Memory B cell (primary cell): Measurements from ENCODE around the gene EP300.

Experiments
- ATAC-seq: fragments of 150-1000 bp; cut with Tn5 transposase; 2 replicates; pipeline ENCODE4 v1.10.0; 2021; ENCODE audit warnings: low read depth, mild to moderate bottlenecking, moderate library complexity
- DNase-seq, 2 donors: peaks; one replicate each; pipeline ENCODE4 v3.0.0; 2022; ENCODE audit warnings: low spot score in 2 of 2
- H3K27ac Mint-ChIP-seq: one replicate; pipeline ENCODE4 v1.8.0; 2022; ENCODE audit warnings: mild to moderate bottlenecking, moderate library complexity, mixed read lengths
- H3K27me3 Mint-ChIP-seq: one replicate; pipeline ENCODE4 v1.8.0; 2022; ENCODE audit warnings: mixed read lengths
- H3K36me3 Mint-ChIP-seq: one replicate; pipeline ENCODE4 v1.8.0; 2022; ENCODE audit warnings: mild to moderate bottlenecking, mixed read lengths
- H3K4me1 Mint-ChIP-seq: one replicate; pipeline ENCODE4 v1.8.0; 2022; ENCODE audit warnings: mixed read lengths
- H3K4me3 Mint-ChIP-seq: one replicate; pipeline ENCODE4 v1.8.0; 2022; ENCODE audit warnings: mild to moderate bottlenecking, moderate library complexity, mixed read lengths
- H3K9me3 Mint-ChIP-seq: one replicate; pipeline ENCODE4 v1.8.0; 2022; ENCODE audit warnings: mixed read lengths

Gene EP300

DNA sequence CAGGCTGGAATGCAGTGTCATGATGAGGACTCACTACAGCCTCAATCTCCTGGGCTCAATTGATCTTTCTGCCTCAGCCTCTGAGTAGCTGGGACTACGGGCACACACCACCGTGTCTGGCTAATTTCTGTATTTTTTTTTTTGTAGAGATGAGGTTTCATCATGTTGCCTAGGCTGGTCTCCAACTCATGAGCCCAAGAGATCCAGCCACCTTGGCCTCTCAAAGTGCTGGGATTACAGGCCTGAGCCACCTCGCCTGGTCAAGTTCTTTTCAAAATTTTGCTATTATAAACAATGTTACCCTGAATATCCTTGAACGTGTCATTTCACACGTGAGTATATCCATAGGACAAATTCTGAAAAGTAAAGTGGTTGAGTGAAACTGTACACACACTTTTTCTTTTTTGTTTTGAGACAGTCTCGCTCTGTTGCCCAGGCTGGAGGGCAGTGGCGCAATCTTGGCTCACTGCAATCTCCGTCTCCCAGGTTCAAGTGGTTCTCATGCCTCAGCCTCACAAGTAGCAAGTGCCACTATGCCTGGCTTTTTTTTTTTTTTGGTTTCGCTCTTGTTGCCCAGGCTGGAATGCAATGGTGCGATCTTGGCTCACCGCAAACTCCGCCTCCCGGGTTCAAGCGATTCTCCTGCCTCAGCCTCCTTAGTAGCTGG, 21.6 kb upstream of the EP300 start:
- Mint-ChIP-seq H3K4me1 (peaks cover 18% of the 10 kb centered on the region), H3K4me3 (no peak overlapping the region), H3K27ac (no peak overlapping the region), H3K27me3 (no peaks in the 10 kb centered on the region), H3K36me3 (no peaks in the 10 kb centered on the region), H3K9me3 (no peaks in the 10 kb centered on the region)
- no peak for DNase-seq
- no peak for ATAC-seq

DNA sequence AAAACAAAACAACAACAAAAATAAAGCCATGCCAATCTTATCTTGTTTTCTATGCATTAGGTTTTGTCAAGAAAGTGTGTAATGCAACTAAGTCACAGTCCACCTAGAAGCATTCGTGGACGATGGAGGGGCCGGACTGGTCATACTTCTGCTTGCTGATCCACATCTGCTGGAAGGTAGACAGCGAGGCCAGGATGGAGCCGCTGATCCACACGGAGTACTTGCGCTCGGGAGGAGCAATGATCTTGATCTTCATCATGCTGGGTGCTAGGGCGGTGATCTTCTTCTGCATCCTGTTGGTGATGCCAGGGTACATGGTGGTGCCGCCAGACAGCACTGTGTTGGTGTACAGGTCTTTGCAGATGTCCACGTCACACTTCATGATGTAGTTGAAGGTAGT, 18.3 kb upstream of the EP300 start:
- no peak overlapping the region for H3K27ac Mint-ChIP-seq
- H3K9me3 Mint-ChIP-seq: no peaks in the 10 kb centered on the region
- DNase-seq (no peak), ATAC-seq (no peak)
- H3K4me1 Mint-ChIP-seq: peaks cover 14% of the 10 kb centered on the region
- no peaks in the 10 kb centered on the region for H3K36me3 Mint-ChIP-seq
- H3K27me3 Mint-ChIP-seq: no peaks in the 10 kb centered on the region
- no peak overlapping the region for H3K4me3 Mint-ChIP-seq

DNA sequence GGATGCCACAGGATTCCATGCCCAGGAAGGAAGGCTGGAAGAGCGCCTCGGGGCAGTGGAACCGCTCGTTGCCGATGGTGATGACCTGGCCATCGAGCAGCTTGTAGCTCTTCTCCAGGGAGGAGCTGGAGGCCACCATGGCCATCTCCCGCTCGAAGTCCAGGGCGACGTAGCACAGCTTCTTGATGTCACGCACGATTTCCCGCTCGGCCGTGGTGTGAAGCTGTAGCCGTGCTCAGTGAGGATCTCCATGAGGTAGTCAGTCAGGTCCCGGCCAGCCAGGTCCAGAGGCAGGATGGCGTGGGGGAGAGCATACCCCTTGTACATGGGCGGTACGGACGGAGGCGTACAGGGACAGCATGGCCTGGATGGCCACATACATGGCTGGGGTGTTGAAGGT, 17.9 kb upstream of the EP300 start:
- Mint-ChIP-seq H3K4me3 (no peak overlapping the region), H3K27ac (no peak overlapping the region), H3K27me3 (no peaks in the 10 kb centered on the region), H3K4me1 (peaks cover 13% of the 10 kb centered on the region), H3K9me3 (no peaks in the 10 kb centered on the region), H3K36me3 (no peaks in the 10 kb centered on the region)
- DNase-seq (no peak), ATAC-seq (no peak)

DNA sequence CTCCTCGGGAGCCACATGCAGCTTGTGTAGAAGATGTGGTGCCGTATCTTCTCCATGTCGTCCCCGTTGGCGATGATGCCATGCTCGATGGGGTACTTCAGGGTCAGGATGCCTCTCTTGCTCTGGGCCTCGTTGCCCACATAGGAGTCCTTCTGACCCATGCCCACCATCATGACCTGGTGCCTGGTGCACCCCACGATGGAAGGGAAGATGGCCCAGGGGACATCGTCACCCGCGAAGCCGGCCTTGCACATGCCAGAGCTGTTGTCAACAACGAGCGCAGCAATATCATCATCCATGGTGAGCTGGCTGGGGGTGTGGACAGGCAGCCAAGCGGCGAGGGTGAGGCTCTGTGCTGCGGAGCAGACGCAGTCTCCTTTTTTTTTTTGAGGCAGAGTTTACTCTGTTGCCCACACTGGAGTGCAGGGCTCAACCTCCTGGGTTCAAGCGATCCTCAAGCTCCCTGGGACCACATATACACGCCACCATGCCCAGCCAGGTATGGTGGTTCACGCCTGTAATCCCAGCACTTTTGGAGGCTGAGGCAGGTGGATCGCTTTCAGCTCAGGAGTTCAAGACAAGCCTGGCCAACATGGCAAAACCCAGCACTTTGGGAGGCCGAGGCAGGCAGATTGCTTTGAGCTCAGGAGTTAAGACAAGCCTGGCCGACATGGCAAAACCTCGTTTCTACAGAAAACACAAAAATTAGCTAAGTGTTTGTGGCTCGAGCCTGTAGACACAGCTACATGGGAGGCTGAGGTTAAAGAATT, 17.3 kb upstream of the EP300 start:
- no peak for ATAC-seq
- Mint-ChIP-seq H3K36me3 (no peaks in the 10 kb centered on the region), H3K4me1 (peaks cover 14% of the 10 kb centered on the region), H3K27ac (no peak overlapping the region), H3K27me3 (no peaks in the 10 kb centered on the region), H3K4me3 (no peak overlapping the region), H3K9me3 (no peaks in the 10 kb centered on the region)
- no peak for DNase-seq

DNA sequence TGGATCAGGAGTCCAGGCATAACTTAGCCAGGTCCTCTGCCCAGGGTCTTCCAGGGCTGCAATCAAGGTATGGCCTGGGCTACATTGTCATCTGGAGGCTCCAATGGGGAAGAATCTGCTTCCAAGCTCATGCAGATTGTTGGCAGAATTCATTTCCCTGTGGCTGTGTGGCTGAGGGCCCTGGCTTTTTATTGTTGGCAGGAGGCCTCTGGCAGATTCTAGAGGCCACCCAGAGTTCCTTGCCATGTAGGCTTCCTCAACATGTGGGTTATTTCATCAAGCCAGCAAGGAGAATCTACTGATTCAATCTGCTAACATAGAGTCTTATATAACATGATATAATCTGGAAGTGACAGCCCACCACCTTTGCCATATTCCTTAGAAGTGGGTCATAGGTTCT, 16.4 kb upstream of the EP300 start:
- Mint-ChIP-seq H3K4me1 (peaks cover 15% of the 10 kb centered on the region), H3K9me3 (no peaks in the 10 kb centered on the region), H3K4me3 (no peak overlapping the region), H3K36me3 (no peaks in the 10 kb centered on the region), H3K27me3 (no peaks in the 10 kb centered on the region), H3K27ac (no peak overlapping the region)
- DNase-seq: no peak
- ATAC-seq: no peak

DNA sequence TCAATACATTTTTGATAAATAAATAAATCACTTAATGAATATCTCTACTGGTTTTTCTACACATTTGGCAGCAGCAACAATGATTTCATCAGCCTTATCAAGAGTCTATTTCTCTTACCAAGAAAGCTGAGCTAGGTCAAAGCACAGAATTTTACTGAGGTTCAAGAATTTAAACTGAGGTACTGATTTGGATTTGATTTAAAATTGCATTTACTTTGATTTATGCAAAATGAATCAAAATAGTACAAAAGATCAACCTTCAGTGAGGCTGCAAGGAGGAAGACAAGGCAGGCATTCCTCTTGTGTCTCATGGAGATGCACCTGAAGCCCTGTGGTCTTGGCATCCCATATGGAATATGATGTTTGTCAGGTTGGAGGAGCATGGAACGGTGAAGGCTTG, 15.5 kb upstream of the EP300 start:
- no peaks in the 10 kb centered on the region for H3K27me3 Mint-ChIP-seq
- no peaks in the 10 kb centered on the region for H3K36me3 Mint-ChIP-seq
- peaks cover 19% of the 10 kb centered on the region for H3K4me1 Mint-ChIP-seq
- H3K27ac Mint-ChIP-seq: no peak overlapping the region
- no peak for ATAC-seq
- H3K9me3 Mint-ChIP-seq: no peaks in the 10 kb centered on the region
- DNase-seq: no peak
- no peak overlapping the region for H3K4me3 Mint-ChIP-seq

DNA sequence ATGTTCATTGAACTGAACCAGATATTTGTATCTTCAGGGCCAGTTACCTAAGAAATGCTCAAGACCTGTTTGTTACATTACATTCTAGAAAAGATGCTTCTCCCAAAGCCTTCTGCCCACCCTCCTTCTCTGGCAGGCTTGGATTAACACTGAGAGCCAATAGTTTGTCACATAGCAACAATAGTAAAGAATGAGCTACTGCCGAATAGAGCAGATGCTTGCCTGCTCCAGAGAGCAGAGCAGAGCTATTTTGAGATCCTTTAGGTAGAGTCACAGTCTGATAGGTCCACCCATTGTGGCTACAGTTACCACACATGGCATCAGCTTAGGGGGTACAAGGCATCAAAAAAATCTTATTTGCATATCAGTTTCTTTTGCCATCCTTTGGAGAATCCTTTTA, 13.5 kb upstream of the EP300 start:
- ATAC-seq (peak; percentile 92), DNase-seq (no peak)
- Mint-ChIP-seq H3K27me3 (no peaks in the 10 kb centered on the region), H3K36me3 (no peaks in the 10 kb centered on the region), H3K27ac (peak overlapping the region; percentile 78), H3K4me3 (peak overlapping the region; percentile 21), H3K4me1 (peaks cover 14% of the 10 kb centered on the region), H3K9me3 (no peaks in the 10 kb centered on the region)

DNA sequence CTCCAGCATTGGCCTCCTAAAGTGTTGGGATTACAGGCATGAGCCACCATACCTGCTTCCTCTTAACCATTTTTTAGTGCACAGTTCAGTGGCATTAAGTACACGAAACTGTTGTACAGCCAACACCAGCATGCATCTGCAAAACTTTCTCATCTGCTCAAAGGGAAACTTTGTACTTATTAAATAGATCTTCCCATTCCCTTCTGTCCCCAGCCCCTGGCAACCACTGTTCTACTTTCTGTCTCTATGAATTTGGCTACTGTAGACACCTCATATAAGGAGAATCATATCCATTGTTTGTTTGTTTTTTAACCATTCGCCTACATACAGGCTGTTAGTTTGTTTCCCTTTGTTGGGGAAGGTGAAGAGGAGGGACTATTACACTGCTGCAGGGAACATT, 6.5 kb upstream of the EP300 start:
- Mint-ChIP-seq H3K4me1 (peaks cover 9% of the 10 kb centered on the region), H3K27ac (no peak overlapping the region), H3K4me3 (no peak overlapping the region), H3K36me3 (peaks cover 2% of the 10 kb centered on the region), H3K27me3 (no peaks in the 10 kb centered on the region), H3K9me3 (no peaks in the 10 kb centered on the region)
- DNase-seq (no peak), ATAC-seq (no peak)

DNA sequence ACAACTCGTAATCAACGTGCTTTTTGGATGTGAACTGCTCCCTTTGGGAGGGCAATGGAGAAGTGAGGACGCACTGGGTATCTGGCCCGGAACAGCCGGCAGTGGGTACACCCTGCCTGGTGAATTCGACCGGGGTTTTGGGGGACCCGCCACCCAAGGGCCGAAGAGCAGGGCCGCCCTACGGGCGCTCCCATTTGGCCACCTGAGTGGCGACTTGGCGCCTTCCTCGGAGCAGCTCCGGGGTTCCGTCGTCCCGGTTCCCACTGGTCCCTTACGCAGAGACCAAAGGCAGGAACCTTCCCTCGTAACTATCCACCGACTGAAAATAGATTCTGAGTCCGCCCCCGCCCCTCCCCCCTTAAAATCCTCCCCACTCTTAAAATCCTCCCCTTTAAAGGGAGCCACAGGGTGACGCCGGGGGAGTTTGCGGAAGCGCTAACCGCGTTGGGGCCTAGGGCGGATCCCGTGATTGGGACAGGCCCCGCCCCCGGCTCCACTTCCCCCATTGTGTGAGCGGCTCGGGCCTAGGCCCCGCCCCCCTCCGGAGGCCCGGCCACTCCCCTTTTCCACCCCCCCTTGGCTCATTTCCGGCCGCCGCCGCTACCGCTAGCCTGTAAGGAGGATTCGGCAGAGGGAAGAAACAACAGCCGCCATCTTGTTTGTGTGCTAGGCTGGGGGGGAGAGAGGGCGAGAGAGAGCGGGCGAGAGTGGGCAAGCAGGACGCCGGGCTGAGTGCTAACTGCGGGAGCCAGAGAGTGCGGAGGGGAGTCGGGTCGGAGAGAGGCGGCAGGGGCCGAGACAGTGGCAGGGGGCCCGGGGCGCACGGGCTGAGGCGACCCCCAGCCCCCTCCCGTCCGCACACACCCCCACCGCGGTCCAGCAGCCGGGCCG, 1.0 kb upstream of the EP300 start:
- Mint-ChIP-seq H3K4me1 (peaks cover 22% of the 10 kb centered on the region), H3K36me3 (peaks cover 6% of the 10 kb centered on the region), H3K4me3 (peak overlapping the region; percentile 94), H3K27ac (peak overlapping the region; percentile 97), H3K9me3 (no peaks in the 10 kb centered on the region), H3K27me3 (no peaks in the 10 kb centered on the region)
- peak; percentile 95 to 99 for DNase-seq
- peak; percentile 81 for ATAC-seq

DNA sequence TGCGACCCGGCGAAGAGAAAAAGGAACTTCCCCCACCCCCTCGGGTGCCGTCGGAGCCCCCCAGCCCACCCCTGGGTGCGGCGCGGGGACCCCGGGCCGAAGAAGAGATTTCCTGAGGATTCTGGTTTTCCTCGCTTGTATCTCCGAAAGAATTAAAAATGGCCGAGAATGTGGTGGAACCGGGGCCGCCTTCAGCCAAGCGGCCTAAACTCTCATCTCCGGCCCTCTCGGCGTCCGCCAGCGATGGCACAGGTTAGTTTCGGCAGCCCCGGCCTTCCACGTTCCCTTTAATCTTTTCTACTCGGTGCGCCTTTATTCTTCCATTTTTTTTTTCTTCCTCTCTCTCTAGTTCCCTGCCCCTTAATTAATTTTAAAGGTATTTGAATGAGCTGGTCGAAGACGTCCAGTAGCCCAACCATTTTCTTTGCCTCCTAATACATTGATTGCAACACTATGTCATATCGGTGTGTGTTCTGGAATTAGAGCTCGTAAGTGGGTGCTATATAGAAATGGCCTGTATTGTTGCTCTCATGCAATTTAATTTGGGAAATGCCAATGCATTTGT, 537 bp downstream of the EP300 start:
- H3K4me1 Mint-ChIP-seq: peaks cover 30% of the 10 kb centered on the region
- H3K36me3 Mint-ChIP-seq: peaks cover 6% of the 10 kb centered on the region
- peak overlapping the region; percentile 92 for H3K27ac Mint-ChIP-seq
- no peaks in the 10 kb centered on the region for H3K9me3 Mint-ChIP-seq
- ATAC-seq (no peak), DNase-seq (no peak)
- peak overlapping the region; percentile 93 for H3K4me3 Mint-ChIP-seq
- H3K27me3 Mint-ChIP-seq: no peaks in the 10 kb centered on the region

DNA sequence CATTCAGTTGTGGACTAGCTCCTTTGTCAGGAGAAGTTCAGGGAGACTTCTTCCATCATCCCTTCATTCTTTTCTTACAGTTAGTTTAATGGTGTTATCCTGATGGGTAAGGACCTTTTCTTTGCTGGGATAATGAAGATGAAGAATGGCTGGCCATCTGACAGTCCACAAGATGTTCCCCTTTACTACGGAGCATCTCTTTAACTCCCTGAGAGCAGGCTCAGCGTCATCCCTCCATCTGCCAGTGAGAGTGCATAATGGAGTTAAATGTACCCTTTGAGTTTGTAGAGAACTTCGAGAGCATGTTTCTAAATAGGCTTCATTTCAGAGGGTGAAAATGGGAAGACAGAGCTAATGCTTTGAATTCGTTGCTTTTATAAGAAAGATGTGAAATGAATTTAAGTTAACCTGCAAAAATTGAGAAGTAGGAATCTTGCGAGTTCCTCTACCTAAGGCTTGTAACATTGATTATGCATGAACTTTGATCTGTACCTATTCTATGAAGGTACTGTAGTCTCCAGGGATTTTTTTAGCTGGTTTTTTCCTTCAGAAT, 1.7 kb downstream of the EP300 start:
- Mint-ChIP-seq H3K27me3 (no peaks in the 10 kb centered on the region), H3K4me3 (peak overlapping the region; percentile 93), H3K27ac (peak overlapping the region; percentile 92), H3K9me3 (no peaks in the 10 kb centered on the region), H3K36me3 (peaks cover 8% of the 10 kb centered on the region), H3K4me1 (peaks cover 34% of the 10 kb centered on the region)
- DNase-seq (no peak), ATAC-seq (no peak)

DNA sequence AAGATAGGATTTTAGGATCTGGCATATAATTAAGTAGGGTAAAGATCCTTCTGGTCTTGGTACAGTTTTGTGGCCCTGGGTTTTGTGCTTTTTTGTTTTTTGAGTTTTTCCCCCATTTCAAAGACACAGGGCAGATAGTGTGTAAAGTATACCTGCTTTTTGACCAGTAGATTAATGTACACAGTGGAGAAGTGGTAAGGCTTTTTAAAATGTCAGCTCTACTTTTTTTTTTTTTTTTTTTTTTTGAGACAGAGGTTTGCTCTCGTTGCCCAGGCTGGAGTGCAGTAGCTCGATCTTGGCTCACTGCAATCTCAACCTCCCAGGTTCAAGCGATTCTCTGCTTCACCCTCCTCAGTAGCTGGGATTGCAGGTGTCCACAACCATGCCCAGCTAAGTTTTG, 4.0 kb downstream of the EP300 start:
- peak overlapping the region; percentile 45 for H3K27ac Mint-ChIP-seq
- DNase-seq: no peak
- peaks cover 41% of the 10 kb centered on the region for H3K4me1 Mint-ChIP-seq
- peak overlapping the region; percentile 61 for H3K4me3 Mint-ChIP-seq
- no peaks in the 10 kb centered on the region for H3K27me3 Mint-ChIP-seq
- H3K9me3 Mint-ChIP-seq: no peaks in the 10 kb centered on the region
- no peak for ATAC-seq
- H3K36me3 Mint-ChIP-seq: peaks cover 11% of the 10 kb centered on the region

DNA sequence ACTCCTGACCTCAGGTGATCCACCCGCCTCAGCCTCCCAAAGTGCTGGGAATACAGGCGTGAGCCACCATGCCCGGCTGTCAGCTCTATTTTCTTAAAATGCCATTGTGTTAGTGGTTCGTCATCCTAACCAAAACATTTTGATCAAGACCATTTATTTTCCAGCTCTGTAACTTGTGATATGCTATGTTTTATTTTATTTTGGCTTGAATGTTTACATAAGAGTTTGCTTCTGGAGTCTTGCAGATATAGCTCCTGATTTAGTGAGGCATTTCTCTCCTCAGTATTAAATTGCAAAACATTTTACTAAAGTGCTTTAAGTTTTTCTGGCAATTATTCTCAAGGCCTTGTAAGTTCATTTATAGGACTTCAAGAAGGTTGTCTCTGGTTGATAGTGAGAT, 4.4 kb downstream of the EP300 start:
- H3K27ac Mint-ChIP-seq: peak overlapping the region; percentile 45
- ATAC-seq: no peak
- DNase-seq: no peak
- no peaks in the 10 kb centered on the region for H3K27me3 Mint-ChIP-seq
- H3K4me3 Mint-ChIP-seq: peak overlapping the region; percentile 47
- no peaks in the 10 kb centered on the region for H3K9me3 Mint-ChIP-seq
- H3K4me1 Mint-ChIP-seq: peaks cover 41% of the 10 kb centered on the region
- H3K36me3 Mint-ChIP-seq: peaks cover 9% of the 10 kb centered on the region

DNA sequence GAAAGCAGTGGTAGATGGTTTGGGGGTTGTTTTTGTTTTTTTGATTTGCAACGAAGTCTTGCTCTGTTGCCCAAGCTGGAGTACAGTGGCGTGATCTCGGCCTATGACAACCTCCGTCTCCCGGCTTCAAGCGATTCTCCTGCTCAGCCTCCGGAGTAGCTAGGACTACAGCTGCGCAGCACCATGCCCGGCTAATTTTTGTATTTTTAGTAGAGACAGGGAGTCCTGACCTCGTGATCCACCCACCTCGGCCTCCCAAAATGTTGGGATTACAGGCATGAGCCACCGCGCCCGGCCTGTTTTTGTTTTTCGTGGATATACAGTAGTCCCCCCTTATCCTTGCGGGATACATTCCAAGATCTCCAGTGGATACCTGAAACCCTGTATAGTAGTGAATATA, 6.6 kb downstream of the EP300 start:
- no peak for ATAC-seq
- no peaks in the 10 kb centered on the region for H3K9me3 Mint-ChIP-seq
- H3K36me3 Mint-ChIP-seq: peaks cover 19% of the 10 kb centered on the region
- no peak for DNase-seq
- no peaks in the 10 kb centered on the region for H3K27me3 Mint-ChIP-seq
- no peak overlapping the region for H3K4me3 Mint-ChIP-seq
- peaks cover 49% of the 10 kb centered on the region for H3K4me1 Mint-ChIP-seq
- peak overlapping the region; percentile 35 for H3K27ac Mint-ChIP-seq
